Kidney epithelial cell (primary cell): Measurements from ENCODE around the gene PLPPR1. TPM values are rescaled to one million over a fixed set of nuclear protein-coding genes. Genes with fewer than 3 reads are reported as not detected.

Experiments
- DNase-seq: peaks from one replicate; pipeline ENCODE4 v3.0.0-alpha.2; 2010; ENCODE audit warnings: low read depth
- H3K27me3 ChIP-seq: 2 replicates; pipeline ENCODE4 v1.6.0; 2011; ENCODE audit warnings: low read length; ENCODE audit not compliant: control insufficient read depth, insufficient read depth
- H3K36me3 ChIP-seq: 2 replicates; pipeline ENCODE4 v1.5.1; 2011; ENCODE audit warnings: low read length; ENCODE audit not compliant: control insufficient read depth, insufficient read depth
- H3K4me3 ChIP-seq: 2 replicates; pipeline ENCODE4 v1.5.1; 2011; ENCODE audit warnings: low read depth, mild to moderate bottlenecking, control low read depth, low read length
- total RNA-seq: library from RNA; depleted of rRNA; stranded (reverse); fragments of >200 nt; gene quantifications from 2 replicates; pipeline ENCODE4 v1.2.3, GENCODE V29; 2015
- TF ChIP-seq, protein P1 (sequence below): IDR thresholded peaks from 2 replicates; pipeline ENCODE4 v1.5.1; 2011; ENCODE audit warnings: mild to moderate bottlenecking, moderate library complexity, low read length, control low read depth, inconsistent platforms; ENCODE audit not compliant: insufficient read depth, poor library complexity, severe bottlenecking

Gene PLPPR1
- total RNA-seq, 1 donor from 2014 or later = 0.08 TPM

DNA sequence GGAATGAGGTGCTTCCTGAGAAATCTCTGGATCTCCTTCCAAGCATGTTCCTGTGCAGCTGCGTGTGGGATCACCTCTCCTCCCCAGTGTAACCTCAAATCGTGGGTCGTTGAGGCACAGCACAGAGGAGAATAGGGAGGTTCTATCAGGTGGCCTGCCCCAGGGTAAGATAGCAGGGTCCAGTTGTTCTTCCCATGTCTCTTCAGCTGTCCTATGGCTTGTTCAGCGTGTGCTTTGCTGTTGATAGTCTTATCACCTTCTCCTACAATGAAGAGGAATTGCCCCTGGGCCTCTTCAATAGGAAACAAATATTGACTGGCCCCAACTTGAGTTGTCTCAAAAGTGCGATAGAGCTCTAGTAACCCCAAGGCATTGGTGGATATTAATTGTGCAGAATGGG lies 333.9 kb downstream of the PLPPR1 start:
- H3K4me3 ChIP-seq = no peak overlapping the region
- no peaks in the 10 kb centered on the region for H3K27me3 ChIP-seq
- TF ChIP-seq, protein P1, sequence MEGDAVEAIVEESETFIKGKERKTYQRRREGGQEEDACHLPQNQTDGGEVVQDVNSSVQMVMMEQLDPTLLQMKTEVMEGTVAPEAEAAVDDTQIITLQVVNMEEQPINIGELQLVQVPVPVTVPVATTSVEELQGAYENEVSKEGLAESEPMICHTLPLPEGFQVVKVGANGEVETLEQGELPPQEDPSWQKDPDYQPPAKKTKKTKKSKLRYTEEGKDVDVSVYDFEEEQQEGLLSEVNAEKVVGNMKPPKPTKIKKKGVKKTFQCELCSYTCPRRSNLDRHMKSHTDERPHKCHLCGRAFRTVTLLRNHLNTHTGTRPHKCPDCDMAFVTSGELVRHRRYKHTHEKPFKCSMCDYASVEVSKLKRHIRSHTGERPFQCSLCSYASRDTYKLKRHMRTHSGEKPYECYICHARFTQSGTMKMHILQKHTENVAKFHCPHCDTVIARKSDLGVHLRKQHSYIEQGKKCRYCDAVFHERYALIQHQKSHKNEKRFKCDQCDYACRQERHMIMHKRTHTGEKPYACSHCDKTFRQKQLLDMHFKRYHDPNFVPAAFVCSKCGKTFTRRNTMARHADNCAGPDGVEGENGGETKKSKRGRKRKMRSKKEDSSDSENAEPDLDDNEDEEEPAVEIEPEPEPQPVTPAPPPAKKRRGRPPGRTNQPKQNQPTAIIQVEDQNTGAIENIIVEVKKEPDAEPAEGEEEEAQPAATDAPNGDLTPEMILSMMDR = no peak
- H3K36me3 ChIP-seq = no peaks in the 10 kb centered on the region
- no peak for DNase-seq

DNA sequence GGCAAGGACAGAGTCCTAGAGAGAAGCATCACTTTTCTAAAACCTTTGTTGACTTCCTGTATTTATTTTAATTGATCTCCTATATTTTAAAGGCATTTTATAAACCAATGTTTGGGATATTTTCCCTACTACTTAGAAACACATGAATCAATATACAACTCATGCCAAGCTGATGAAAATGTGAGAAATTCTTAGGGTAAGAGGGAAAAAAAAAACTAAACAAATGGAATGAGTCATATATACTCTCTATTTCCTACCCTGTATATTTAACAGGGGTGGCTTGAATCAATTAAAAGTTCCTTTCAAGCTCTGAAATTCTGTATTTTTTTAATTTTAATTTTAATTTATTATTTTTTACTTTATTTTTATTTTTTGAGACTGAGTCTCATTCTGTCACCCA lies 336.7 kb downstream of the PLPPR1 start:
- TF ChIP-seq, protein P1 = no peak
- Histone ChIP-seq H3K36me3 (no peaks in the 10 kb centered on the region), H3K4me3 (no peak overlapping the region), H3K27me3 (no peaks in the 10 kb centered on the region)
- DNase-seq = no peak

DNA sequence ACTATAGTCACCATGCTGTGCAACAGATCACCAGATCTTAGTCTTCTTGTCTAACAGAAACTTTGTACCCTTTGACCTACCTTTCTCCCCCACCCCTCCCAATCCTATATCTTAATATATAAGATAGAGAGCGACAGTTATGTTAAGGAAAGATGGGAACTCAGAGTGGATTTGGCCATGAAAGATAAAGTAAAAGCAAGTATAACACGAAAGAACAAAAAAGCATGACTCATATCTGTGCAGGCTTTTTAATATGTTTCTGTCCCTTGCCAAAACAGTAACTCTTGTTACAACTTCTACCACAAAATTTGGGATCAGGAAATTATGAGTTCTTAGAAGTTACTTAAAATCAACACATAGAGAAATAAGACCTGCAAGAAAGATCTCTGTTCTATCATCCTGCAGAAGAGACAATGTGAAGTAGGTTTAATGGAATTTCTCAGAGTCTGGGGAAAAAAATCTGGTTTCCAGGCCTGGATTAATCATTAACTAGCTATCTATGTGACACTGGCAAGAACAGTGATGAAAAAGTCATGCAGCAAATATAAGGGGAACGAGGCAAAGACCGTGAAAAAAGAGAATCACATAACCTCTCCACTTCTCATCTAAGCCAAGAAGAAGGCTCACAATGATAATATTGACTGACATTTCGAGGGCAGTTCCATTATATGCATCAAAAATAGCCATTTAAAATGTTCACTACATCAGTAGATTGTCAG lies 337.7 kb downstream of the PLPPR1 start:
- H3K27me3 ChIP-seq = no peaks in the 10 kb centered on the region
- H3K36me3 ChIP-seq = no peaks in the 10 kb centered on the region
- TF ChIP-seq, protein P1 = no peak
- H3K4me3 ChIP-seq = no peak overlapping the region
- DNase-seq = peak; percentile 19

DNA sequence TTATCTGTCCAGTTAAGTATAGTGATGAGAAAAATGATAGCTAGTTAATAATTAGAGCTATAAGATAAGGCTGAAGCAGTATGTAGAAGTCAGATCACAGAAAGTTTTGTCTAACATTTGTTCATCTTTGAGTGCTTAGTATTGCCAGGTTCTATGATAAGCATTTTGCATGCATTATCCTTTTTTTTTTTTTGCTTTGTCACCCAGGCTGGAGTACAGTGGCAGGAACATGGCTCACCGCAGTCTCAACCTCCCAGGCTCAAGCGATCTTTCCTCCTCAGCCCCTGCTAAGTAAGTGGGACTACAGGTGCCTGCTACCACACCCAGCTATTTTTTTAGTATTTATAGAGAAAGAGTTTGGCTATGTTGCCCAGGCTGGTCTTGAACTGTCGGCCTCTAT lies 338.8 kb downstream of the PLPPR1 start:
- no peak overlapping the region for H3K4me3 ChIP-seq
- no peak for DNase-seq
- H3K36me3 ChIP-seq = no peaks in the 10 kb centered on the region
- TF ChIP-seq, protein P1 = no peak
- no peaks in the 10 kb centered on the region for H3K27me3 ChIP-seq

DNA sequence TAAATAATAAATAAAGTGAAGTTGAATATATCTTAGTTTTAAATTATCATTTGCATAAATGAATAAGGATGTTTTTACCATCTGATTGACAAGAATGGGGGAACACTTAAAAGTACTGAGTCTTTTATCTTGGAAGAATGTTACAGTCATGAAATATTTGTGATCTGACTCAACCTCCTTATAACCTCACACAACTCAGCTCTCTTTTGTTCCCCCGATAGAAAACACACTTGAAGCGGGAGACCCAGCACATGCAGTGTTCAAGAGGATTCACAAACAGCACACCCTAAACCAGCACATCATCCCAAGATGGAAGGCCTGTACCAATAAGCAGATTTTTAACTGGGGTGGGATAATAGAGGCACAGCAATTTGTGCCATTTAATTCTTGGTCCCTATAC lies 340.8 kb downstream of the PLPPR1 start:
- TF ChIP-seq, protein P1 = no peak
- peak; percentile 21 for DNase-seq
- no peaks in the 10 kb centered on the region for H3K36me3 ChIP-seq
- H3K27me3 ChIP-seq = no peaks in the 10 kb centered on the region
- no peak overlapping the region for H3K4me3 ChIP-seq
